ENCODE measurements around the gene UTP15. TPM values are rescaled to one million over a fixed set of nuclear protein-coding genes. Genes with fewer than 3 reads are reported as not detected.

The UTP15 gene
- total and polyA plus RNA-seq, 7 donors, result 7.9 to 21.2 (median 12.4) TPM

DNA sequence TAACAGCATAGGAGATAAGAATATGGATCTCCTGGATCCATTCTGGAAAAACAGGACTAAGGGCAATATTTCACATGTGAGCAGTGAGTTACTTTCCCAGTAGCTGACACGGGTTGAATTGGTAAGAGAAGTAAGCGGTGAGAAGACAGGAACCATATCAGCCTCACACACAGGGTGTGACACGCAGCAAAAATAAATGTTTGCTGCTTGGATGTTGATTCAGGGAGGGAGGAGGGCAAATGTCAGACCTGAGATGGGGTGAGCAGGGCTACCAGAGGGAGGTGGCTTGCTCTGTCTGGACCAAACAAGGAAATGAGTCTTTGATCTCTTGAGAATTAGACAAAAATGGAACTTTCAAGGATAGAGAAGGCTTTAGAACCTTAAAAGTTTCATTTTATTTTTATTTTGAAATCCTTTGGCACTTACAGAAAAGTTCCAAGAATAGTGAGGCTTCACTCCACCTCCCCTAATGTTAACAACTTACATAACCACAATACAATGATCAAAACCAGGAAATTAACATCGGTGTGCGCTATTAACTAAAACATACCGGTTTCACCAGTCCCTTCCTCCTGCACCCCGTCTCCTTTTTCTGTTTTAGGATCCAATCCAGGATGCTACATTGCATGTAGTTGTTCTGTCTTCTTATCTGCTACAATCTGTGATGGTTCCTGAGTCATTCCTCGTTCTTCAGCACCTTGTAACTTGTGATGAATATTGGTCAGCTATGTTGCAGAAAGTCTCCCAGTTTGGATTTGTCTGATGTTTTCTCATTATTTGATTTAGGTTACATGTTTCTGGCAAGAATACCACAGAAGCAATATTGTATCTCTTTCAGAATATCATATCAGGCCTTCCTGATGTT is 39.9 kb downstream of the UTP15 start:
- intact Hi-C loops (cut with DNase I), result no loop called here
- H3K4me3 ChIP-seq, result no peak overlapping the region
- no peaks in the 10 kb centered on the region for H3K27me3 ChIP-seq (ENCODE audit: insufficient read depth in 3 of 3, low read length in 2 of 3)
- 72 to 81% (median 75%) methylated on average over 8 of the region's 8 CpGs for WGBS, 3 donors
- H3K36me3 ChIP-seq (ENCODE audit: insufficient read depth in 1 of 2, low read depth in 1 of 2), result no peaks in the 10 kb centered on the region
- H3K9me3 ChIP-seq, result no peaks in the 10 kb centered on the region
- ATAC-seq, result no peak
- no peaks in the 10 kb centered on the region for H3K4me1 ChIP-seq
- no peak for DNase-seq
- no peak overlapping the region for H3K27ac ChIP-seq
- TF ChIP-seq CTCF (IDR thresholded peaks at IDR 0.05), result no peak

GRCh38 chr5:73606206-73606753 is 40.7 kb downstream of the UTP15 start:
- ATAC-seq, result no peak
- no peak overlapping the region for H3K4me3 ChIP-seq
- TF ChIP-seq CTCF (IDR thresholded peaks at IDR 0.05), result no peak
- H3K9me3 ChIP-seq, result no peaks in the 10 kb centered on the region
- no peak for DNase-seq
- H3K4me1 ChIP-seq, result no peaks in the 10 kb centered on the region
- intact Hi-C loops (cut with DNase I), result no loop called here
- H3K36me3 ChIP-seq (ENCODE audit: insufficient read depth in 1 of 2, low read depth in 1 of 2), result no peaks in the 10 kb centered on the region
- H3K27ac ChIP-seq, result no peak overlapping the region
- 48 to 60% (median 57%) methylated on average over 3 of the region's 3 CpGs for WGBS, 3 donors
- H3K27me3 ChIP-seq (ENCODE audit: insufficient read depth in 3 of 3, low read length in 2 of 3), result no peaks in the 10 kb centered on the region

DNA sequence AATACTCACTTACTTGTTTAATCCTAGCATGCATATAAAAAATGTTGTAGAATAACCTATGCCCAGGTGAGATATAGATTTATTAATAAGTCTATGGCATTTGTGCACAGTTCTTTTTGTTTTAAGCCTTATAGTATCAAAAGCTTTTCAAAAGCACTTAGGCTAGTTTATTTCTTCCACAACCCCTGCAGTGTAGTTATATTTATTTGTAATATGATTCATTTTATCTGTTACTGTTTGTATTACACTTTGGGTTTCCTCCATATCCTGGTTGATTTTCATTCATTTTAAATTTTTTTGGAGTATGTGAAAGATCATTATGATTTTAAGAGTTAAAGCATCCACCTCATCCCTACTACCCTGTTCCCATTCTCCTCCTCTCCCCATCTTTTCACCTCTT is 41.7 kb downstream of the UTP15 start:
- ATAC-seq (no peak), DNase-seq (no peak)
- no peaks in the 10 kb centered on the region for H3K36me3 ChIP-seq (ENCODE audit: insufficient read depth in 1 of 2, low read depth in 1 of 2)
- no peak overlapping the region for H3K4me3 ChIP-seq
- no peaks in the 10 kb centered on the region for H3K27me3 ChIP-seq (ENCODE audit: insufficient read depth in 3 of 3, low read length in 2 of 3)
- TF ChIP-seq CTCF (IDR thresholded peaks at IDR 0.05), result no peak
- no peaks in the 10 kb centered on the region for H3K9me3 ChIP-seq
- H3K27ac ChIP-seq, result no peak overlapping the region
- intact Hi-C loops (cut with DNase I), result no loop called here
- H3K4me1 ChIP-seq, result no peaks in the 10 kb centered on the region

GRCh38 chr5:73612799-73613198 is 47.3 kb downstream of the UTP15 start:
- Histone ChIP-seq H3K9me3 (no peaks in the 10 kb centered on the region), H3K27ac (no peak overlapping the region), H3K4me3 (no peak overlapping the region), H3K36me3 (ENCODE audit: insufficient read depth in 1 of 2, low read depth in 1 of 2) (no peaks in the 10 kb centered on the region), H3K27me3 (ENCODE audit: insufficient read depth in 3 of 3, low read length in 2 of 3) (no peaks in the 10 kb centered on the region), H3K4me1 (no peaks in the 10 kb centered on the region)
- TF ChIP-seq CTCF (IDR thresholded peaks at IDR 0.05), result no peak
- WGBS, 3 donors, result 86 to 92% (median 88%) methylated on average over 3 of the region's 3 CpGs
- ATAC-seq, result no peak
- DNase-seq, result no peak
- intact Hi-C loops (cut with DNase I), result no loop called here

All from psoas muscle (tissue), 8 donors.